ENCODE measurements around the gene OR51D1.
A peak's percentile ranks its signal among the peaks of the same experiment; 100 is the strongest.

OR51D1 gene

DNA sequence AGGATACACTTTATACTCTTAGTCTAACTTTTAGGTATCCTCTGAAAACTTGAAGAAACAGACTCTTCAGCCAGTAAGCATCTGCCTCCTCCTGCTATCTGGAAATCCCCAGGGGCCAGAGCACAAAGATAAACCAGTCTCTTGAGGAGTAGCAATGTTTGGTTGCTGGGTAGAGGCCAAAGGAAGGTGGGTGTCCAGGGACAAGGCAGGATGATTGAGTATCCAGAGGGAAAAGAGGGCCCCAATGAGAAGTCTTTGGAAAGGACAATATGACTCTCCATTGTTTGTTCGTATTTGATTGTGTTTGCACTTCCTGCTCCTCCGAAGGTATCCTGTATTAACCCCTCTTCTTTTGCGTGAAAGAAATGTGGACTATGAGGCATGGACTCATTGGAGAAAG, 48.3 kb upstream of the OR51D1 start:
- Histone ChIP-seq H3K4me1 (ENCODE audit: control insufficient read depth, insufficient read depth, low read length) (no peaks in the 10 kb centered on the region), H3K36me3 (ENCODE audit: control insufficient read depth in 2 of 2, insufficient read depth in 1 of 2, low read length in 2 of 2) (no peaks in the 10 kb centered on the region), H3K4me3 (ENCODE audit: low read depth, low read length) (no peak overlapping the region), H3K27ac (ENCODE audit: extremely low read depth, low read depth, low read length) (no peak overlapping the region), H3K9me3 (ENCODE audit: control insufficient read depth, insufficient read depth, low read depth, low read length) (no peaks in the 10 kb centered on the region)
- TF ChIP-seq ZFP69B (tag by site-specific recombination; IDR thresholded peaks at IDR 0.05) (no peak), PRDM1 (tag by site-specific recombination; IDR thresholded peaks at IDR 0.05) (no peak), ZNF654 (tag by site-specific recombination; IDR thresholded peaks at IDR 0.05; ENCODE audit: low read depth) (no peak)
- POLR2A ChIA-PET = no interaction called here
- CTCF ChIA-PET = no interaction called here

DNA sequence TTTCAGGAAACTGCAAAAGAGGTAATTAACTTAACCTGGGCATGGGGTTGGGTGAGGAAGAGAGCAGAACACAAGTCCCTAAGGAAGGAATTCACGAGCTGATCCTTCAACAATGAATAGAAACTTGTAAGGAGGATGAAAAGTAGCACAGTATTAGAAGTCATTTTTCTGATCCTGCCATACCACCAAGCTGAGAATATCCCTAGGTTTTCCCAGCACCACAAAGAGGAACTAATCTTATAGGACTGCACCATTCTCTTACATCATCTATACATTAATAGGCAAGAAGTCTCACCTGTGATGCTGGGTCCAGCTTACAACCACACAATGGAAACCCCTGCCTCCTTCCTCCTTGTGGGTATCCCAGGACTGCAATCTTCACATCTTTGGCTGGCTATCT, 43.5 kb upstream of the OR51D1 start, which contains the start of gene OR52I1:
Gene OR52I1 (plus strand): TSS at position 301 of the 400 bp plus-strand sequence. CDS start 0 bp downstream, at position 301.
- Histone ChIP-seq H3K27ac (ENCODE audit: extremely low read depth, low read depth, low read length) (no peak within 1 kb of the TSS), H3K4me3 (ENCODE audit: low read depth, low read length) (no peak within 1 kb of the TSS), H3K4me1 (ENCODE audit: control insufficient read depth, insufficient read depth, low read length) (no peaks in the 10 kb centered on the region), H3K36me3 (ENCODE audit: control insufficient read depth in 2 of 2, insufficient read depth in 1 of 2, low read length in 2 of 2) (peaks cover 0 to 12% of the 10 kb centered on the region in 2 experiments; a peak in 1 of 3 replicates), H3K9me3 (ENCODE audit: control insufficient read depth, insufficient read depth, low read depth, low read length) (no peaks in the 10 kb centered on the region)
- ChIA-PET CTCF (interaction anchor here (0.9 kb wide), 1 partner anchor 407 kb away, joined by 3 read pairs; no protein-coding TSS in a partner anchor), POLR2A (no interaction called here)
- TF ChIP-seq ZBTB17 (tag by site-specific recombination; IDR thresholded peaks at IDR 0.05) (no peak), ZNF274 (IDR thresholded peaks at IDR 0.05; ENCODE audit: low read length) (no peak), ZNF274 (tag by site-specific recombination; IDR thresholded peaks at IDR 0.05; ENCODE audit: borderline replicate concordance) (no peak), ZNF610 (tag by site-specific recombination; IDR thresholded peaks at IDR 0.05; ENCODE audit: borderline replicate concordance) (no peak), ZNF248 (tag by site-specific recombination; IDR thresholded peaks at IDR 0.05) (no peak), GLI4 (tag by site-specific recombination; IDR thresholded peaks at IDR 0.05) (no peak), ZNF560 (tag by site-specific recombination; IDR thresholded peaks at IDR 0.05; ENCODE audit: borderline replicate concordance) (no peak), ZNF140 (tag by site-specific recombination; IDR thresholded peaks at IDR 0.05) (no peak)

DNA sequence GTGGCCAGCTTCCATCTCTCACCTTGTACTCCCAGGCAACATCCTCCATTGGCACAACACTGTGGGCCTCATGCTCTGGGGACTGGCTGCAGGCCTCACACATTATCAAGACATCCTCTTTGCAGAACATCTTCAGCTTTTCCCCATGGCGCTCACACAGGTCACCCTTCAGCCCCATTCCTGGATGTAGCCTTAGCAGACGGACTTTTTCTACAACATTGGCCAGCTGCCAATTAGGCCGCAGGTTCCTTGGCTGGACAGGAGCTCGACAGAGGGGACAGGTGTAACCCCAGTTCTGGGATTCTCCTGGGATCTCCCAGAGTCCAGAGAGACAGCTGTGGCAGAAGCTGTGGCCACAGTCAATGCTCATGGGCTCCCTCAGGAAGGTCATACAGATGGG, 32.2 kb upstream of the OR51D1 start:
- no peaks in the 10 kb centered on the region for H3K9me3 ChIP-seq (ENCODE audit: control insufficient read depth, insufficient read depth, low read depth, low read length)
- CTCF ChIA-PET = interaction anchor here (4.0 kb wide), 1 partner anchor 418 kb away, joined by 12 read pairs; no protein-coding TSS in a partner anchor
- POLR2A ChIA-PET = no interaction called here
- no peak overlapping the region for H3K4me3 ChIP-seq (ENCODE audit: low read depth, low read length)
- peaks cover 0 to 55% of the 10 kb centered on the region in 2 experiments; a peak in 1 of 3 replicates for H3K36me3 ChIP-seq (ENCODE audit: control insufficient read depth in 2 of 2, insufficient read depth in 1 of 2, low read length in 2 of 2)
- H3K4me1 ChIP-seq (ENCODE audit: control insufficient read depth, insufficient read depth, low read length) = 0 out of 2 replicates have a peak, but pooled peaks cover 3% of the 10 kb centered on the region
- TF ChIP-seq GFI1B (tag by site-specific recombination; IDR thresholded peaks at IDR 0.05) (no peak), ZBTB21 (tag by site-specific recombination; IDR thresholded peaks at IDR 0.05) (no peak), ZNF223 (tag by site-specific recombination; IDR thresholded peaks at IDR 0.05) (no peak), ZNF2 (tag by site-specific recombination; IDR thresholded peaks at IDR 0.05) (no peak), ZFHX2 (tag by site-specific recombination; conservative IDR thresholded peaks at IDR 0.05) (no peak), ZNF747 (tag by site-specific recombination; IDR thresholded peaks at IDR 0.05) (no peak), ZNF394 (tag by site-specific recombination; IDR thresholded peaks at IDR 0.05; ENCODE audit: borderline replicate concordance) (no peak)
- no peak overlapping the region for H3K27ac ChIP-seq (ENCODE audit: extremely low read depth, low read depth, low read length)

DNA sequence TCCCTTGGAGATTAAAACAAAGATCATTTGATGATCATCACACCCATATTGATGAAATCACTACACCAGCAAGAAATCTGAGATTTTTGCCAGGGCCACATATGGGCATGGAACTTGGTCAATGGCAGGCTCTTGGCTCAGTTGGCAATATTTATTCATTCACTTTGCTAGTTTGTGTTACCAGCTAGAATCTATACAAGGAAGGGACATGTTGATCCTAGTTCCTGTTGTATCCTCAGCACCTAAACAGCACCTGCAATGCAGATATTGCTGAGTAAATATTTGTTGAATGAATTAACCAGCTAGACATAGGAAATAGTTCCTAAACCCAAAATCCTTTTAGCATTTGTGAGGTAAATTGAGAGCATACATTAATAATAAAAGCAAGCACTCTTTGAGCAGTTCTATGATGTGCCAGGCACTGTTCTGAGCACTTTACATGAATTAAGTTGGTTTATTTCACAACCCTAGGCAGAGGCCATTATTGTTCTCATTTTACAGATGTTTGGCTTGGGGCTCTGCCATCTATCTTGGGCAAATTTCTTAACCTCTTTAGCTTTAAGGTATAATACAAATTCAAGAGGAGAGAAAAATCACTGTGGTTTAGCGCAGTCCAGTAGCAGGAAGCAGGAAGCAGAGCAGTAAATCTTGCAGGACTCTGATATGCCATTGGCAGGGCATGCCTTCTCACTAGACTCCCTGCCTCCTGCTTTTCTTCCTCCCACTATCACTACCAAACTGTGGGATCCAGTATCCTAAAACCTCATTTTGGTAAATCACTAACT, 30.9 kb upstream of the OR51D1 start:
- CTCF ChIA-PET = interaction anchor here (0.6 to 4.0 kb wide), 6 partner anchors 14 to 424 kb away, joined by 4 to 12 read pairs (median 4); no protein-coding TSS in a partner anchor
- H3K27ac ChIP-seq (ENCODE audit: extremely low read depth, low read depth, low read length) = no peak overlapping the region; the same call in 1 of the 2 replicates

More for the DNA sequence above, 30.9 kb upstream of the OR51D1 start:
- Histone ChIP-seq H3K4me1 (ENCODE audit: control insufficient read depth, insufficient read depth, low read length) (0 out of 2 replicates have a peak, but pooled peaks cover 3% of the 10 kb centered on the region), H3K4me3 (ENCODE audit: low read depth, low read length) (no peak overlapping the region), H3K36me3 (ENCODE audit: control insufficient read depth in 2 of 2, insufficient read depth in 1 of 2, low read length in 2 of 2) (peaks cover 0 to 42% of the 10 kb centered on the region in 2 experiments; a peak in 1 of 3 replicates), H3K9me3 (ENCODE audit: control insufficient read depth, insufficient read depth, low read depth, low read length) (no peaks in the 10 kb centered on the region)
- 0 out of 2 replicates have a peak, but pooled peaks have one; percentile 18 for TF ChIP-seq ZNF549 (tag by site-specific recombination; IDR thresholded peaks at IDR 0.05)
- TF ChIP-seq, protein P1, sequence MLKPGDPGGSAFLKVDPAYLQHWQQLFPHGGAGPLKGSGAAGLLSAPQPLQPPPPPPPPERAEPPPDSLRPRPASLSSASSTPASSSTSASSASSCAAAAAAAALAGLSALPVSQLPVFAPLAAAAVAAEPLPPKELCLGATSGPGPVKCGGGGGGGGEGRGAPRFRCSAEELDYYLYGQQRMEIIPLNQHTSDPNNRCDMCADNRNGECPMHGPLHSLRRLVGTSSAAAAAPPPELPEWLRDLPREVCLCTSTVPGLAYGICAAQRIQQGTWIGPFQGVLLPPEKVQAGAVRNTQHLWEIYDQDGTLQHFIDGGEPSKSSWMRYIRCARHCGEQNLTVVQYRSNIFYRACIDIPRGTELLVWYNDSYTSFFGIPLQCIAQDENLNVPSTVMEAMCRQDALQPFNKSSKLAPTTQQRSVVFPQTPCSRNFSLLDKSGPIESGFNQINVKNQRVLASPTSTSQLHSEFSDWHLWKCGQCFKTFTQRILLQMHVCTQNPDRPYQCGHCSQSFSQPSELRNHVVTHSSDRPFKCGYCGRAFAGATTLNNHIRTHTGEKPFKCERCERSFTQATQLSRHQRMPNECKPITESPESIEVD (tag by site-specific recombination; IDR thresholded peaks at IDR 0.05) = peak; percentile 65
- no peak for TF ChIP-seq ZNF621 (tag by site-specific recombination; IDR thresholded peaks at IDR 0.05)
- TF ChIP-seq OSR2 (tag by site-specific recombination; IDR thresholded peaks at IDR 0.05) = 0 out of 2 replicates have a peak, but pooled peaks have one; percentile 10
- no peak for TF ChIP-seq ZNF610 (tag by site-specific recombination; IDR thresholded peaks at IDR 0.05; ENCODE audit: borderline replicate concordance)
- POLR2A ChIA-PET = no interaction called here
